ENCODE results near the gene C10orf90.

- TF ChIP-seq CTCF (IDR thresholded peaks at IDR 0.05; ENCODE audit: low read depth, low read length, poor library complexity, severe bottlenecking) (no peak), EZH2phosphoT487 (IDR thresholded peaks at IDR 0.05; ENCODE audit: borderline replicate concordance, low read length) (no peak)
Measured at GRCh38 chr10:126671402-126671975, 996 bp upstream of the C10orf90 start.

Data from DOHH2 (cell line).